ENCODE data around the gene KANSL3. TPM values are rescaled to one million over a fixed set of nuclear protein-coding genes. Genes with fewer than 3 reads are reported as not detected.

Gene KANSL3
- total and polyA plus RNA-seq, 9 of the 15 experiments (the other 6 are each of a cell fraction or from before 2014, with no cell fraction given) = 11.3 to 43.7 (median 27.9) TPM

DNA sequence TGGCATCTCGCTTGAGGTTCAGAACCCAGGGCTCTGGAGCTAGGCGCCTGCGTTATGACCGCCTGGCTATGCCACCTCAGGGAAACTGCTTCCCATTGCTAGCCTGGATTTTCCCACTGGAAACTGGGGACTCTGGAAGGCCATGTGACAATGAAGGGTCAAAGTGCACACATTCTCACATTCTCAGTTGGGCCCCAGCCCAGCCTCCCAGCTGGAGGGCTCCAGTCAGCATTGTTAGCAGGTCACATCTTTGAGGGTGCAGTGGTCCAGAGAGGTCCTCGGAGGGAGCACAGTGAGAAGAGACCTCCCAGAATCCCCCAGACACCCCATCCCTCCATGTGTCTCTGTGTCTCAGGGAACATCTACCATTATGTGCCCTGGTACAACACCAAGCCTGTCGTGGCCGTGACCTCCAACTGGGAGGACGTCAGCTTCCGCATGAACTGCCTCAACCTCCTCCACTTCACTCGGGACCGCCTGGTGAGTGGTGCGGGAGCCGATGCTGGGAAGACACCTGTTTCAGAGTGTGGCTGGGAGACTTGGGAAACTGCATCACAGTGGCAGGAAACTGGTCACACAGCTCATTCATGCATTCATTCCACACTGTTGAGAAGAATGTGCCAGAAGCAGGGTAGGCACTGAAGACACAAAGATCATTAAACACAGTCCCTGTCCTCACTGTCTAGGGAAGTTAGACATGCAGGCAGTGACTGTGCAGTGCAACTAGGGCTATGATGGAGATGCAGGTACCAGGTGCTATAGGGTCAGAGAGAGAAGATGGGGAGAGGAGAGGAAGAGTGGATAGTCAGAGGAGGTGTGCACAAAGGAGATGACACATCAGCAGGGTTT is 46.1 kb upstream of the KANSL3 start:
- DNase-seq (ENCODE audit: extremely low read depth in 1 of 4, low spot score in 3 of 4) (no peak), ATAC-seq (no peak), FAIRE-seq (no peak)
- no peak overlapping the region for H3K27ac ChIP-seq (ENCODE audit: extremely low read depth, low read depth, low read length)
- no peaks in the 10 kb centered on the region for H3K9me3 ChIP-seq (replicated peaks; ENCODE audit: control insufficient read depth, insufficient read depth, low read depth, low read length)
- H3K36me3 ChIP-seq (ENCODE audit: control insufficient read depth, insufficient read depth, low read length) = no peaks in the 10 kb centered on the region
- no peaks in the 10 kb centered on the region for H3K9me1 ChIP-seq (ENCODE audit: control insufficient read depth, insufficient read depth, low read length)
- TF ChIP-seq TEAD2 (tag; IDR thresholded peaks at IDR 0.05) = no peak
- TF ChIP-seq, protein P1, sequence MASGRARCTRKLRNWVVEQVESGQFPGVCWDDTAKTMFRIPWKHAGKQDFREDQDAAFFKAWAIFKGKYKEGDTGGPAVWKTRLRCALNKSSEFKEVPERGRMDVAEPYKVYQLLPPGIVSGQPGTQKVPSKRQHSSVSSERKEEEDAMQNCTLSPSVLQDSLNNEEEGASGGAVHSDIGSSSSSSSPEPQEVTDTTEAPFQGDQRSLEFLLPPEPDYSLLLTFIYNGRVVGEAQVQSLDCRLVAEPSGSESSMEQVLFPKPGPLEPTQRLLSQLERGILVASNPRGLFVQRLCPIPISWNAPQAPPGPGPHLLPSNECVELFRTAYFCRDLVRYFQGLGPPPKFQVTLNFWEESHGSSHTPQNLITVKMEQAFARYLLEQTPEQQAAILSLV (tag; IDR thresholded peaks at IDR 0.05) = no peak
- TF ChIP-seq SMARCA5 (IDR thresholded peaks at IDR 0.05) = no peak
- TF ChIP-seq, protein P2, sequence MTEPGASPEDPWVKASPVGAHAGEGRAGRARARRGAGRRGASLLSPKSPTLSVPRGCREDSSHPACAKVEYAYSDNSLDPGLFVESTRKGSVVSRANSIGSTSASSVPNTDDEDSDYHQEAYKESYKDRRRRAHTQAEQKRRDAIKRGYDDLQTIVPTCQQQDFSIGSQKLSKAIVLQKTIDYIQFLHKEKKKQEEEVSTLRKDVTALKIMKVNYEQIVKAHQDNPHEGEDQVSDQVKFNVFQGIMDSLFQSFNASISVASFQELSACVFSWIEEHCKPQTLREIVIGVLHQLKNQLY (CRISPR knock-in tag; conservative IDR thresholded peaks at IDR 0.05) = no peak
- no peak for TF ChIP-seq CCNT2 (IDR thresholded peaks at IDR 0.05; ENCODE audit: borderline replicate concordance, extremely low read depth, insufficient read length, low read depth, low read length)
- no peak for TF ChIP-seq RCOR1 (IDR thresholded peaks at IDR 0.05; ENCODE audit: borderline replicate concordance in 1 of 2, low read depth in 2 of 2, low read length in 2 of 2)
- TF ChIP-seq SREBF2 (CRISPR knock-in tag; IDR thresholded peaks at IDR 0.05) = no peak
- TF ChIP-seq SREBF1 (IDR thresholded peaks at IDR 0.05; ENCODE audit: borderline replicate concordance, low read depth, low read length) = no peak
- TF ChIP-seq, protein P3, sequence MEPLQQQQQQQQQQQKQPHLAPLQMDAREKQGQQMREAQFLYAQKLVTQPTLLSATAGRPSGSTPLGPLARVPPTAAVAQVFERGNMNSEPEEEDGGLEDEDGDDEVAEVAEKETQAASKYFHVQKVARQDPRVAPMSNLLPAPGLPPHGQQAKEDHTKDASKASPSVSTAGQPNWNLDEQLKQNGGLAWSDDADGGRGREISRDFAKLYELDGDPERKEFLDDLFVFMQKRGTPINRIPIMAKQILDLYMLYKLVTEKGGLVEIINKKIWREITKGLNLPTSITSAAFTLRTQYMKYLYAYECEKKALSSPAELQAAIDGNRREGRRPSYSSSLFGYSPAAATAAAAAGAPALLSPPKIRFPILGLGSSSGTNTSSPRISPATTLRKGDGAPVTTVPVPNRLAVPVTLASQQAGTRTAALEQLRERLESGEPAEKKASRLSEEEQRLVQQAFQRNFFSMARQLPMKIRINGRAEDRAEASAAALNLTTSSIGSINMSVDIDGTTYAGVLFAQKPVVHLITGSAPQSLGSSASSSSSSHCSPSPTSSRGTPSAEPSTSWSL (CRISPR knock-in tag; IDR thresholded peaks at IDR 0.05; ENCODE audit: borderline replicate concordance) = no peak
- TF ChIP-seq NFXL1 (CRISPR knock-in tag; IDR thresholded peaks at IDR 0.05) = no peak
- TF ChIP-seq ZNF561 (CRISPR knock-in tag; conservative IDR thresholded peaks at IDR 0.05) = no peak
- no peak for TF ChIP-seq ZFX (CRISPR knock-in tag; IDR thresholded peaks at IDR 0.05)
- no peak for TF ChIP-seq PHB (CRISPR knock-in tag; IDR thresholded peaks at IDR 0.05)
- TF ChIP-seq HNRNPH1 (optimal IDR thresholded peaks at IDR 0.05; ENCODE audit: low read depth, low read length) = no peak
- TF ChIP-seq CSDE1 (IDR thresholded peaks at IDR 0.05) = no peak
- no peak for TF ChIP-seq PHB2 (IDR thresholded peaks at IDR 0.05; ENCODE audit: low read depth)
- TF ChIP-seq NFIX (CRISPR knock-in tag; IDR thresholded peaks at IDR 0.05; ENCODE audit: low read depth) = no peak
- H3K4me1 ChIP-seq (replicated peaks in 1 of 2; ENCODE audit: control insufficient read depth in 2 of 2, insufficient read depth in 2 of 2, low read length in 2 of 2) = peaks cover 6 to 22% of the 10 kb centered on the region in 2 experiments; a peak in 3 of 5 replicates
- no peak overlapping the region for H3K4me3 ChIP-seq
- intact Hi-C loops (cut with micrococcal nuclease) (no loop called here), in situ Hi-C loops (cut with MboI) (no loop called here)
- no peak overlapping the region for H3K4me2 ChIP-seq (ENCODE audit: insufficient read depth, low read length)
- 0 out of 2 replicates have a peak, but pooled peaks cover 17% of the 10 kb centered on the region for H4K20me1 ChIP-seq (replicated peaks; ENCODE audit: control insufficient read depth, insufficient read depth, low read length)
- H3K9ac ChIP-seq (ENCODE audit: insufficient read depth in 1 of 2, low read depth in 2 of 2, low read length in 2 of 2) = no peak overlapping the region
- no peak overlapping the region for H2AFZ ChIP-seq (ENCODE audit: low read depth, low read length)
- peaks cover 26 to 52% of the 10 kb centered on the region in 2 experiments for H3K27me3 ChIP-seq (ENCODE audit: control insufficient read depth in 2 of 2, insufficient read depth in 2 of 2, low read length in 2 of 2)
- no peaks in the 10 kb centered on the region for H3K79me2 ChIP-seq (ENCODE audit: control insufficient read depth, insufficient read depth, low read length)
- ChIA-PET POLR2A (interaction anchor here (0.7 kb wide), 1 partner anchor 9 kb away, joined by 3 read pairs; no protein-coding TSS in a partner anchor), CTCF (ENCODE audit: low intra/inter-chr PET ratio) (no interaction called here)
- no TSS peak for BruUV-seq (replicated peaks)
- 6% methylated on average over 10 of the region's 13 CpGs for WGBS (ENCODE audit: insufficient coverage, low coverage, missing lambda C conversion rate)

Measured in K562 (cell line).